KMS-11 (cell line): ENCODE results near the gene GRAMD4.

ENCODE experiments used
- H2AFZ ChIP-seq: fragments of 200-600 bp; sonication (generic); 2 replicates; pipeline ENCODE4 v1.6.1; 2016; ENCODE audit warnings: antibody characterized with exemption, mixed run types, low read depth
- H3K27ac ChIP-seq: fragments of 200-600 bp; sonication (generic); 2 replicates; pipeline ENCODE4 v1.6.1; 2016; ENCODE audit warnings: mild to moderate bottlenecking, mixed run types
- H3K27me3 ChIP-seq: fragments of 200-600 bp; sonication (generic); 2 replicates; pipeline ENCODE4 v1.6.1; 2017; ENCODE audit warnings: mild to moderate bottlenecking, low read depth, mixed run types, moderate library complexity; ENCODE audit not compliant: insufficient read depth
- H3K36me3 ChIP-seq: fragments of 200-600 bp; sonication (generic); 2 replicates; pipeline ENCODE4 v1.6.1; 2017; ENCODE audit warnings: mild to moderate bottlenecking, mixed run types; ENCODE audit not compliant: insufficient read depth
- H3K4me1 ChIP-seq: fragments of 200-600 bp; sonication (generic); 2 replicates; pipeline ENCODE4 v1.6.1; 2016; ENCODE audit warnings: mild to moderate bottlenecking, low read depth, mixed run types; ENCODE audit not compliant: poor library complexity, severe bottlenecking
- H3K4me2 ChIP-seq: fragments of 200-600 bp; sonication (generic); 2 replicates; pipeline ENCODE4 v1.7.0; 2016; ENCODE audit warnings: mild to moderate bottlenecking, mixed run types
- H3K4me3 ChIP-seq: fragments of 200-600 bp; sonication (generic); IDR thresholded peaks from 2 replicates; pipeline ENCODE4 v1.6.1; 2017; ENCODE audit warnings: low read depth, low read length, mixed read lengths; ENCODE audit not compliant: insufficient read depth
- H3K79me2 ChIP-seq: fragments of 200-600 bp; sonication (generic); 2 replicates; pipeline ENCODE4 v1.6.1; 2016; ENCODE audit warnings: low read depth, mixed run types; ENCODE audit not compliant: insufficient read depth
- H3K9ac ChIP-seq: fragments of 200-600 bp; sonication (generic); 2 replicates; pipeline ENCODE4 v1.6.1; 2016; ENCODE audit warnings: mild to moderate bottlenecking, mixed run types
- H4K20me1 ChIP-seq: fragments of 200-600 bp; sonication (generic); 2 replicates; pipeline ENCODE4 v1.6.1; 2016; ENCODE audit warnings: mild to moderate bottlenecking, mixed run types; ENCODE audit not compliant: insufficient read depth
- TF ChIP-seq, protein P1 (sequence below): fragments of 200-600 bp; sonication (generic); conservative IDR thresholded peaks from 2 replicates; pipeline ENCODE4 v1.6.1; 2017; ENCODE audit warnings: low read depth, mild to moderate bottlenecking, antibody characterized with exemption, low read length, moderate library complexity, mixed read lengths

Gene GRAMD4

DNA sequence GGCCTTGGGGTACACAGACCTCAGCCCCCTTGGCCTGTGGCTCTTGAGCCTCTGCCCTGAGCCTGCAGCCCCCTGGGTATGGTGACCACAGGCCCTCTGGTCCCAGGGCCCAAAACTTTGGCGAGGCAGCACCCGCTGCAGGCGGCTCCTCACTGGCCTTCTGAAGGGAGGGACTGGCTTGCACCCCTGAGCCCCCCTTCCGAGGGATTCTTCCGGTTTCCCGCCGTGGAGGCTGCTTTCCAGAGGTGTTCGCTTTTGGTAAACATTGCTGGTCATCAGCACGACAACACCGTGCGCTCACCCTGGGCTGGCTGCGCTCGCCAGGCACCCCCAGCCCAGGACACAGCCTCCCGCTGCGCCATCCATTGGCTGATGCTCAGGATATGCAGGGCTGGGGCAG is 42.0 kb downstream of the GRAMD4 start:
- Histone ChIP-seq H3K79me2 (no peaks in the 10 kb centered on the region), H3K9ac (no peak overlapping the region), H3K4me1 (no peaks in the 10 kb centered on the region), H3K4me2 (no peak overlapping the region), H3K36me3 (no peaks in the 10 kb centered on the region), H3K27me3 (no peaks in the 10 kb centered on the region), H4K20me1 (no peaks in the 10 kb centered on the region), H2AFZ (no peak overlapping the region), H3K27ac (no peak overlapping the region), H3K4me3 (no peak overlapping the region)
- TF ChIP-seq, protein P1, sequence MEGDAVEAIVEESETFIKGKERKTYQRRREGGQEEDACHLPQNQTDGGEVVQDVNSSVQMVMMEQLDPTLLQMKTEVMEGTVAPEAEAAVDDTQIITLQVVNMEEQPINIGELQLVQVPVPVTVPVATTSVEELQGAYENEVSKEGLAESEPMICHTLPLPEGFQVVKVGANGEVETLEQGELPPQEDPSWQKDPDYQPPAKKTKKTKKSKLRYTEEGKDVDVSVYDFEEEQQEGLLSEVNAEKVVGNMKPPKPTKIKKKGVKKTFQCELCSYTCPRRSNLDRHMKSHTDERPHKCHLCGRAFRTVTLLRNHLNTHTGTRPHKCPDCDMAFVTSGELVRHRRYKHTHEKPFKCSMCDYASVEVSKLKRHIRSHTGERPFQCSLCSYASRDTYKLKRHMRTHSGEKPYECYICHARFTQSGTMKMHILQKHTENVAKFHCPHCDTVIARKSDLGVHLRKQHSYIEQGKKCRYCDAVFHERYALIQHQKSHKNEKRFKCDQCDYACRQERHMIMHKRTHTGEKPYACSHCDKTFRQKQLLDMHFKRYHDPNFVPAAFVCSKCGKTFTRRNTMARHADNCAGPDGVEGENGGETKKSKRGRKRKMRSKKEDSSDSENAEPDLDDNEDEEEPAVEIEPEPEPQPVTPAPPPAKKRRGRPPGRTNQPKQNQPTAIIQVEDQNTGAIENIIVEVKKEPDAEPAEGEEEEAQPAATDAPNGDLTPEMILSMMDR, result no peak

DNA sequence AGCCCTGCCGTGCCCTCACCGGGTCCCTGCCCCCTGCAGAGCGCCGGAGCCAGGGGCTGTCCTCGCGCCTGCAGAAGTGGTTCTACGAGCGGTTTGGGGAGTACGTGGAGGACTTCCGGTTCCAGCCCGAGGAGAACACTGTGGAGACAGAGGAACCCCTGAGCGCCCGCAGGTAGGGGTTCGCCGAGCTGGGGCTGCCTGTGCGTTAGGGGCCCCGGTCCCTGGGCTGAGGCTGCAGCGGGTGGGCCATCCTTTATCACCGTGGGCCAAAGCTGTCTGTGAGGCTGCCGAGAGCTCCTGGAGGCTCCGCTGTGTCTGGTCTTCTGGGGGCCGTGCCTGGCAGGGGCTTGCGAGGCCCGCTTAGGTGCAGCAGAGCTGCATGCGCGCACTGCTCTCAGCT is 42.8 kb downstream of the GRAMD4 start:
- TF ChIP-seq, protein P1, result no peak
- Histone ChIP-seq H3K27me3 (no peaks in the 10 kb centered on the region), H2AFZ (no peak overlapping the region), H3K4me2 (no peak overlapping the region), H3K4me1 (no peaks in the 10 kb centered on the region), H3K27ac (no peak overlapping the region), H4K20me1 (no peaks in the 10 kb centered on the region), H3K4me3 (no peak overlapping the region), H3K36me3 (no peaks in the 10 kb centered on the region), H3K79me2 (no peaks in the 10 kb centered on the region), H3K9ac (no peak overlapping the region)

DNA sequence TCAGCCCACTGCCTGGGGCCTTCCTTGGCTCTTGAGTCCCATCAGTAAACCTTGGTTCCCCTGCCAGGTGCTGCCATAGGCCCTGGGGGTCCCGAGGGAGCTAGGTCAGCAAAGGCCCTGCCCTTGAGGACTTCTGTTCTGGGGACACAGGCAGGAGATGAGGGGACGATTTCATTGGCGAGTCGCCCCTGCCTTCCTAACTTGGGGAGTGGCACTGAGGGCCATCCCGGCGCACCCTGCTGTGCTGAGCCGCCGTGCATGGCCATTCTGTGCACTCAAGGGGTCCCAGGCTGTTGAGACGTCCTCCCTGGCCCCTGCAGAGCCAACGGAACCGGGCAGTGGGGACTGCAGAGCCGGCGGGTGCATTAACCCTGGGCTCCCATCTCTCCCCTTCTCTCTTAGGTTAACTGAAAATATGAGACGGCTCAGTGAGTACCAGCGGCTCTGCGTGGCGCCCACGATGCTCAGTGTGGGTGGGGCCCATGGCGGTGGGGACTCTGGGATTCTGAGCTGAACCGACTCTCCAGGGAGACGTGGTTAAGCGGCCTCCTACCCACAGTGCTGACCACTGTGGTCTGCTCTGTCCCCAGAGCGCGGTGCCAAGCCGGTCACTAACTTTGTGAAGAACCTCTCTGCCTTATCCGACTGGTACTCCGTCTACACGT is 43.4 kb downstream of the GRAMD4 start:
- Histone ChIP-seq H3K79me2 (no peaks in the 10 kb centered on the region), H3K9ac (no peak overlapping the region), H3K27ac (no peak overlapping the region), H3K4me1 (no peaks in the 10 kb centered on the region), H4K20me1 (no peaks in the 10 kb centered on the region), H3K4me2 (no peak overlapping the region), H3K27me3 (no peaks in the 10 kb centered on the region), H3K4me3 (no peak overlapping the region), H3K36me3 (no peaks in the 10 kb centered on the region), H2AFZ (no peak overlapping the region)
- TF ChIP-seq, protein P1, result no peak

DNA sequence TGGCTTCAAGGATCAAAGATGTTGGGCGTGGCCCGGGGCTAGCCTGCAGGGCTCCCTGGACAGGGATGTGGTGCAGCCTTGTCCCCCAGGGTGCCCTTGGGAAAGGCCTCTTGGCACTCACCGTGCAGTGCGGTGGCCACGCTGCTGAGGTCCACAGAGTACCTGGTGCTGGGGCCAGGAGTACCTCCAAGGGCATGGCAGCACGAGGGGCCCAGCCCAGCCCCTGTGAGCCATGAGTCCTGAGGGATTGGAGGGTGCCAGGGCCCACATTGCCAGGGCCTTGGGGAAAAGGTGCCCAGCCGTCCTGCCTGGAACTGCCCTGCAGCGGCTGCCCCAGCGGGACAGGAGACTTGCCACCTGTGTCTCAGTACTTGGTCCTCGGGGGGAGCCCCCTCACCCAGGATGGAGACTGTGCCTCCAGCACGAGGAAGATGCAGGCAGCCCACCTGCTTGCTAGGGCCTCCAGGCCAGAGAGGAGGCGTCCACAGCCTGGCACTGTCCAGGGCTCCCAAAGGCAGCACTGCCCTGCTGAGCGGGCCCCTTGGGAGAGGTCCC is 44.2 kb downstream of the GRAMD4 start:
- H3K4me3 ChIP-seq, result no peak overlapping the region

More for the DNA sequence above, 44.2 kb downstream of the GRAMD4 start:
- H3K36me3 ChIP-seq, result no peaks in the 10 kb centered on the region
- no peak overlapping the region for H2AFZ ChIP-seq
- H3K4me1 ChIP-seq, result no peaks in the 10 kb centered on the region
- no peaks in the 10 kb centered on the region for H3K27me3 ChIP-seq
- no peak overlapping the region for H3K9ac ChIP-seq
- no peaks in the 10 kb centered on the region for H4K20me1 ChIP-seq
- H3K4me2 ChIP-seq, result no peak overlapping the region
- no peak overlapping the region for H3K27ac ChIP-seq
- H3K79me2 ChIP-seq, result no peaks in the 10 kb centered on the region
- TF ChIP-seq, protein P1, result no peak
